Measurements from ENCODE around the gene CDC42BPB.

DNA sequence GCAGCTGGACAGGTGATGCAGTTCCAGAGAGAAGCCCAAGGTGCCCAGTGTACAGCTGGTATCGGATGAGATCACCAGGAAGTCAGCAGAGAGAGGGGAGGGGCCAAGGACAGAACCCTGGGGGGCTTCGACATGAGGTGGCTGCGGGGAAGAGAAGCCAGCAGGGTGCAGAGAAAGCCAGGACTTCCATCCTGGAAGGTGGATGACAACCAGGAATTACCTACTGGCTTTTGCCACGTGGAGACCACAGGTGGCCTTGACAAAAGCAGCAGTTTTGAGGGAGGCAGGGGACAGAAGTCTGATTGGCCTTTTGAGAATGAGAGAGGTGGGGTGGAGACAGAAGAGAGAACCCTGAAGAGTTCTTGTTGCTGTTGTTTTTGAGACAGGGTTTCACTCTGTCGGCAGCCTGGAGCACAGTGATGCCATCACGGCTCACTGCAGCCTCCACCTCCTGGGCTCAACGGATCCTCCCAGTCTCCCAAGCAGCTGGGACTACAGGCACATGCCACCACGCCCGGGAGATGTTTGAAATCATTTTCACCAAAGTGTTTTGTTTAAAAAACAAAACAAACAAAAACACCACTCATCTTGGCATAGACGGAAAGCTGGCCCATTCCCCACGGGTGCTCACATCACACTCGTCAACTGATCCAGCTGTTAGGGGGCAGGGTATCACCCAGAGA is 35.2 kb downstream of the CDC42BPB start:
- no peak for TF ChIP-seq POLR2A (IDR thresholded peaks at IDR 0.05)
- TF ChIP-seq, protein P1, sequence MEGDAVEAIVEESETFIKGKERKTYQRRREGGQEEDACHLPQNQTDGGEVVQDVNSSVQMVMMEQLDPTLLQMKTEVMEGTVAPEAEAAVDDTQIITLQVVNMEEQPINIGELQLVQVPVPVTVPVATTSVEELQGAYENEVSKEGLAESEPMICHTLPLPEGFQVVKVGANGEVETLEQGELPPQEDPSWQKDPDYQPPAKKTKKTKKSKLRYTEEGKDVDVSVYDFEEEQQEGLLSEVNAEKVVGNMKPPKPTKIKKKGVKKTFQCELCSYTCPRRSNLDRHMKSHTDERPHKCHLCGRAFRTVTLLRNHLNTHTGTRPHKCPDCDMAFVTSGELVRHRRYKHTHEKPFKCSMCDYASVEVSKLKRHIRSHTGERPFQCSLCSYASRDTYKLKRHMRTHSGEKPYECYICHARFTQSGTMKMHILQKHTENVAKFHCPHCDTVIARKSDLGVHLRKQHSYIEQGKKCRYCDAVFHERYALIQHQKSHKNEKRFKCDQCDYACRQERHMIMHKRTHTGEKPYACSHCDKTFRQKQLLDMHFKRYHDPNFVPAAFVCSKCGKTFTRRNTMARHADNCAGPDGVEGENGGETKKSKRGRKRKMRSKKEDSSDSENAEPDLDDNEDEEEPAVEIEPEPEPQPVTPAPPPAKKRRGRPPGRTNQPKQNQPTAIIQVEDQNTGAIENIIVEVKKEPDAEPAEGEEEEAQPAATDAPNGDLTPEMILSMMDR (IDR thresholded peaks at IDR 0.05): no peak
